Right forelimb (tissue), 1 donor: ENCODE data around the gene SMURF1.

Source experiments
- DNase-seq: peaks from one replicate; pipeline ENCODE4 v3.0.0-alpha.2; 2018

Gene SMURF1

DNA sequence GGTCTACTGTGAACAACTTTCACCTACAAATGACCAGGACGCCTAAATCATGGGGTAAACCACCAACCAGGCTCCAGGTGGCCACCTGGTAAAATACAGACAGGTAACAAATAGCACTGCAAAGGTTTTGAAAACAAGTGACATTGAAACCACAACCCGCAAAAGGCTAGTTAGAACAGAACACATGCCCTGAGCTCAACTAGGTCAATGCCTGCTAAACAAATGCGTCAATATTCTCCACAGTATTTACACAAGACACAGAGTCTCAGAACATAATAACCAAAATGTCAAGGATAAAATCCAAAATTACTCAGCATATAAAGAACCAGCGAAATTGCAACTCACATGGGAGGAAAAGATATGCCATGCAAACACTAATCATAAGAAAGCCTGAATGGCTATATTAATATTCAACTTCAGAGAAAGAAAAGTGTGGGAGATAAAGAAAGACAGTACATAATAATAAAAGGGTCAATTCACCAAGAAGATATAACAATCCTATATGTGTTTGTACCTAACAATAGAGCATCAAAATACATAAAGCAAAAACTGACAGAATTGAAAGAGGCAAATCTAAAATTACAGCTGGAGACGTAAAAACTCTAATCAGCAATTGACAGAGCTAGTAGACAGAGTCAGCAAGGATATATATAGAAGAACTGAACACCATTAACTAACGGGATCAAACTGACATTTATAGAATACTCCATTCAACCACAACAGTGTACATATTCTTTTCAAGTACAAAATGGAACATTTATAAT is 47.6 kb downstream of the SMURF1 start:
- DNase-seq, result no peak

DNA sequence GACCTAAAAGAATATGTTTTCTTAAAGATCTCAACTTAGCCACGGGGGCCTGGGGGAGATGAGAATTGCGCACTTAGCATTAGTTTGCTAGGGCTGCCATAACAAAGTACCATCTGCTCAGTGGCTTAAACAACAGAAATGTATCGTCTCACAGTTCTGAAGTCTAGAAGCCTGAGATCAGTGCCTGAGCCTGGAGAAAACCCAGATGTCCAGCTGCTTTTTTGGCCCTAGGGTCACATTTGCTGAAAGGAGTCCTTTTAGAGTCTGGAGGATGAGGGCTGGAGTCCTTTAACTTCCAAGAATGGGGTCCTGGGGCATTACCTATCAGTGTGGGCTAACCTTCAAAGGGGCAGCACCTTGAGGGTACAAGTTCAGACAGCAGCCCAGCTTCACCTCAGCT is 48.2 kb downstream of the SMURF1 start:
- no peak for DNase-seq

DNA sequence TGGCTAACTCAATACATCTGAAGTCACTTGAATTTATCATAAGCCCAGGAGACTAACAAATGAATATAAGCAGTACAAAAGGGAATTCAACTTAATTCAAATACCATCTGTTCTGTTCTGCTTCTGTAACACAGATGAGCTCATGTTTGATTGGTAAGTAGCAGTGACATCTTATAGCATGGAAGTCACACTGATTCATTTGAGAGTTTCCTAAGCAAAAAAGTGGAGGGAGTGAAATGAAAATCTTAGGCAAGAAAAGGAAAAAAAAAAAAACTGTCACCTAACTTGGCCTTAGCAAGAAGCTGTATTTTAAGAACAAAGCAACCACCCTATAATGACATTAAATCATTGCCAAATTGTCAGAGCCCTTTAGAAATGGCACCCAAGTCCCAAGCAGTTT is 49.5 kb downstream of the SMURF1 start:
- no peak for DNase-seq

DNA sequence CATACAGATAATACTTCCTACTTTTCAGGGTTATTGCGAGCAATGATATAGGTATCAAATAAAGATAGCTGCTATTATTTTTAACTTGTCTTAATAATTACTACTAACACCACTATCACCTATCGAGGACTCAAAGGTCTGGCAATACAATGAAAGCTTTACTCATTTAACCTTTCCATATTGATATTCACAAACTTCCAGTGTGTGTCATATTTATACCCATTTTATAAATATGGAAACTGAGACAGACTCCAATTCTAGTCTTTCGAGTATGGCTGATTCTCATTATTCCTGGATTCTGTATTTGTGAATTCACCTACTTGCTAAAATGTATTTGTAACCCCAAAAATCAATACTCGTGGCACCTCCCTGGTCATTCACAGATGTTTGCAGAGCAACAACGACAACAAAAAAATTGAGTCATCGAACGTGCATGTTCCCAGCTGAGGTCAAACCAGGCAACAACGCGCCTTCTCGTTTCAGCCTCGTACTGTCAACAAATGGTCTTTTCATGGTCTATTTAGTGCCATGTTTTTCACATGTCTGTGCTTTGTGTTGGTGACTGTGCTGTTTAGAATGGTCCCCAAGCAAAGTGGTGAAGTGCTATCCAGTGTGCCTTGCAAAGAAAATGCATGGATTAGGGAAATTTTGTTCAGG is 51.7 kb downstream of the SMURF1 start:
- no peak for DNase-seq

DNA sequence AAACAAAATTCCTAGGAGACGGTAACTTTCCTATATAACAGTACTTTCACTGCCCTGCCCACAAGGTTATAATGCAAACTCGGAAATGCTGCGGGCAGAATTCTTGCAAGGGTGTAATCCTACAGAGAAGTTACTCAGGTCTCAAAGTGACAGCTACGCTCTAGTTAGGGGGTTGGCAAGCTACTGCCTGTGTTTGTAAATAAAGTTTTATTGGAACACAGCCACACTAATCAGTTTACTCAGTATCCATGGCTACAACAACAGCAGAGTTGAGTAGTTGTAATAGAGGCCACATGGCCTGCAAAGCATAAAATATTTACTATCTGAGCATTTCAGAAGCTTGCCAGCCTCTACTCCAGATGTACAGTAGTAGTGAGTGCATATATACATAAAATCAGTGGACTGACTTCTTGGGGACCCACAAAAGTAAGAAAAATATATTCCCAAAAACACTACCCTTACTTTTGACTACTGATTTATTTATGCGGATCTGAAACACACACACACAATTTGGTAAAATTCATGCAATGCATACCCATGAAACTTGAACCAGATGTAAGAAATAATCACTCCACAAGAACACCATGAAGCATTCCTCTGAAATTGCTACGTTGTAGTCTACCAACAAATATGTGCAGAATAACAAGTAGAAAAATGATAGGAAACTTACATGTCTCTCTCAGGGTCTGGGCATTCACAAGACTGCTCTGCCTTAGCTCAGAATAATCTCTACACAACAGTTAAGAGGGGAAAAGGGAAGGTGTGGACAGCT is 53.0 kb downstream of the SMURF1 start:
- no peak for DNase-seq

DNA sequence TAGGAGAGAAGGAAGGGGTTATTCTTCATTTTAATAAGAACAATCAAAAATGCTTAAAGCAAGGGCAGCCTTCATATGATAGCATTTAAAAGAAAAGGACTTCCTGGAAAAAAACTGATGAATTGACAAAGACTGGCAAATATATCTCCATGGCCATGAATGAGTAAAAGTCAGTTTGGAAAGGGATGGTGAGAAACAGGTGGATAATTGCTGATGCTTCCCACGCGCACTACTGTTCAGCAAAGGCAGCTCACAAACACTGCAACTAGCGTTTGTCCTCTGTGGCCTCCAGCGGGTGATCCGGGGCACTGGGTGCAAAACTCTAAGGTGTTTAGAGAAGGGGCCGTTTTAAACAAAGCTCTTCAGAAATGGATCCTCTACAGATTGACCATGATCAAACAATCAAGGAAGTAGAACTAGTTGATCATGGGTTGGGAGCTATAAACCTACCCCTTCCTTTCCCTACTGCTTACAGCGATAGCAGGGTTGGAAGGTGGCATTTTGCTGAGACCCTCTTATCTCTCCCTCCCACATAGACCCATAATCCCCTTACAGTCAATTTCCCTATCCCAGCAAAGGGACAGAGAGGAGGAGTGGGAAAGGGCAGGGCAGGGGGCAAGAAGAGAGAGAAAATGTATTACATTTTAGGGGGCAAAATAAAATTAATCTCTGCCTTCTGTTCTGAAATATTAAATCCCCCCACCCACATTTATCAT is 53.8 kb downstream of the SMURF1 start:
- DNase-seq, result no peak

DNA sequence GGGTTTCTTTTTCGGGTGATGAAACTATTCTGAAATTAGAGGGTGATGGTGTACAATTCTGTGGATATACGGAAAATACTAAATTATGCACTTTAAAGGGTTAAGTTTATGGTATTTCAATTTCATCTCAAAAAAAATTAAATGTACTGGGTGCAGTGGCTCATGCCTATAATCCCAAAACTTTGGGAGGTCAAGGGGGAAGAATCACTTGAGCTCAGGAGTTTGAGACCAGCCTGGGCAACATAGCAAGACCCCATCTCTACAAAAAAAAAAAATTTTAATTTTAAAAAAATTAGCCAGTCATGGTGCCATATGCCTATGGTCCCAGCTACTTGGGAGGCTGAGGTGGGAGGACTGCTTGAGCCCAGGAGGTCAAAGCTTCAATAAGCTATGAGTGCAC is 57.0 kb downstream of the SMURF1 start:
- DNase-seq, result no peak

DNA sequence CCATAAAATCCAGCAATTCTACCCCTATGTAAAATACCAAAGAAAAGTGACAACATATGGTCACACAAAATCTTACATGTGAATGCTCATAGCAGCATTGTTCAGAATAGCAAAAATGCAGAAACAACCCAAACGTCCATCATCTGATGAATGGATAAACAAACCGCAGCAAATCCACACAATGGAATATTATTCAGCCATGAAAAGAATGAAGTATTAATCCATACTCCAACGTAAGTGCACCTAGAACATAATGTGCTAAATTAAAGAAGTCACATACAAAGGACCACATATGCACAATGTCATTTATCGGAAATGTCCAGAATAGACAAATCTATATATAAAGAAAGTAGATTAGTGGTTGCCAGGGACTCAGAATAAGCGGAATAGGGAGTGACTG is 57.4 kb downstream of the SMURF1 start:
- no peak for DNase-seq

DNA sequence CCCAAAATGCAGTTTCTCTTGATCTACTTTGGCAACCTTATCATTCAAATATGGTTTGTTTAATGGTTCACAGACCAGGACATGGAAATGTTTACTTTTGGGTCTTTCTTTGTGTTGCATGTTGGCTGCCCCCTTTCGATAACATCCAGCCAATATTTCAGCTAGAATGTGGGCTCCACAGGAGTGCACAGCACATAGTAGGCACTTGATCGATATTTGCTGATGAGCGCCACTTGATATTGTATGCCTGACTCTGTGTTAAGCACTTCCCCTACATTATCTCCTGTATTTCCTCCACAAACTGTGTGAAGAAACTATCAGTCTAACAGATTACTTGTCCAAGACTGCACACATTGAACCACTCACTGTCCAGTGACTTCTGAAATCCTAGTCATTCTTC is 60.2 kb downstream of the SMURF1 start:
- DNase-seq, result no peak

DNA sequence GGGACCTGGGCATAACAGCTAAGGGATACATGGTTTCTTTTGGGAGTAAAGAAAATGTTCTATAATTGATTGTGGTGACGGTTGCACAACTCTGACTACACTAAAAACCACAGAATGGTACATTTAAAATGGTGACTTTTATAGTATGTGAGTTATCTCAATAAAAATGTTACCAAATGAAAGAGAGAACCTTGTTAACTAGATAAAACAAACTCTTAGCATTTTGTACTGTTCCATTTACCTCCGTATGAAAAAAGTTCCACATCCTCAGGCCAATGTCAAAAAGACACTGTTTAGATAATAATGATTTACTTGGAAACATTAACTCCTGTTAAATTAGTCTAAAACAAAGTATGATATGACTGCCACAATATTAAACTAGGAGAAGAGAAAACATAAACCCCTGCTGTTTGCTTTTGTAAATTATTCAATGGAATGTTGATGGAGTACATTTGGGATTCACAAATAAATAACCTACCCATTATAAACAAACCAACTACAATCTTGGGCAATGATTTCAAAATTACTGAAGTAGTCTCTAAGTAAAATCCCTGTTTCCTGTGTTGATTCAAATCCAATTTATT is 60.7 kb downstream of the SMURF1 start:
- no peak for DNase-seq

DNA sequence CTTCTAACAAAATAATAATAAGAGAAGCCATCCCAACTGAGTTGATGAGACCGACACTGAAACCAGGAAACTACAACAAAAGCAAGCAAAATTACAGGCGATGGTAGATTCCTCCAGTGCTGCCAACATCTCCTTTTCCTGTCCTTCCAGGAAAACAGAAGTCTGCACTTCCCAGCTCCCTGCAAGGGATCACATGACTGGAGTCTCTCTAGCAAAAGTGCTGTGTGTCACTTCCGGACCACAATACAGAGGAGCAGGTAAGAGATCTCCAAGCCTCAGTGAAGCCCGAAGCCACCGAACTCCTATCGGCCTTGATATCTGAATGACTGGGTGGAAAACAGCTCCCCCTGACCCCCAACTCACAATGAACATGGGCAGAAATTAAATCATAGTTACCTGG is 63.2 kb downstream of the SMURF1 start:
- no peak for DNase-seq

DNA sequence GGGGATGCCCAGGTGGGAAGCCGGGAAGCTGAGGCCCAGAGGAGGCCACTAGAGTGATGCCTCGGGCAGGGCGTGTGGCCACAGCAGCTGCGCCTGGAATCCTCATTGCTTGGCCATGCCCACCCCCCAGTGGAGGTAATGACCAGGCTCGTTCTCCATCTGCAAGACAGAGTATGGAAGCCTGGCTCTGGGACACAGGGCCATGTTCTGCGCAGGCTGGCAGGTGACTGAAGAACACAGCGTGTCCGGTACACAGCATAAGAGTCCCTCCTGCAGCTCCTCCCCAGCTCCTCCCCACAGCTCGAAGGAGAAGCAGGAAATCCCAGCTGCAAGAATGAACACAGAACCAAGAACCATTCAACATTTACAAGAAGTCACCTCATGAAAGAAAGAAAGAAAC is 64.8 kb downstream of the SMURF1 start:
- no peak for DNase-seq

DNA sequence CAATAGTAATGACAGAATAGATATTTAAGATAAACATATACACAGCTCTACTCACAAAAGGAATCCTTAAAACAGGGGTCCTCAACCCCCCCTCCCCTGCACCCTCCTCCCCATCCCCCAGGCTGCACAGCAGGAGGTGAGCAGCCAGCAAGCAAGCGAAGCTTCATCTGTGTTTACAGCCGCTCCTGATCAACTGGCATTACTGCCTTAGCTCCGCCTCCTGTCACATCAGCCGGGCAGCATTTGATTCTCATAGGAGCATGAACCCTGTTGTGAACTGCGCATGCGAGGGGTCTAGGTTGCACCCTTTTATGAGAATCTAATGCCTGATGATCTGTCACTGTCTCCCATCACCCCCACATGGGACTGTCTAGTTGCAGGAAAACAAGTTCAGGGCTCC is 65.5 kb downstream of the SMURF1 start:
- no peak for DNase-seq

DNA sequence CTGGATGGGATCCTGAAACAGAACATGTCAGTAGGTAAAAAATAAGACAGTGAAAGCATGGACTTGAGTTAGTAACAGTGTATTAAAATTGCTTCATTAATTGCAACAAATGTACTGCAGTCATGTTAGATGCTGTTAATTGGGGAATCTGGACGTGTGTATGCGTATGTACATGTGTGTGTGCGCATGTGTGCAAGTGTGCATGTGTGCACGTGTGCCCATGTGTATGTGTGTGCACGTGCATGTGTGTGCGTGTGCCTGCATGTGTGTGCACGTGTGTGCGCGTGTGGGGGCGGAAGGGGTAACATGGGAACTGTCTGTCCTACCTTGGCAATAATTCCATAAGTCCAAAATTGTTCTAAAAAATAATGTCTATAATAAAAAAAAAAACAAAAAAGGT is 67.3 kb downstream of the SMURF1 start:
- DNase-seq, result no peak

DNA sequence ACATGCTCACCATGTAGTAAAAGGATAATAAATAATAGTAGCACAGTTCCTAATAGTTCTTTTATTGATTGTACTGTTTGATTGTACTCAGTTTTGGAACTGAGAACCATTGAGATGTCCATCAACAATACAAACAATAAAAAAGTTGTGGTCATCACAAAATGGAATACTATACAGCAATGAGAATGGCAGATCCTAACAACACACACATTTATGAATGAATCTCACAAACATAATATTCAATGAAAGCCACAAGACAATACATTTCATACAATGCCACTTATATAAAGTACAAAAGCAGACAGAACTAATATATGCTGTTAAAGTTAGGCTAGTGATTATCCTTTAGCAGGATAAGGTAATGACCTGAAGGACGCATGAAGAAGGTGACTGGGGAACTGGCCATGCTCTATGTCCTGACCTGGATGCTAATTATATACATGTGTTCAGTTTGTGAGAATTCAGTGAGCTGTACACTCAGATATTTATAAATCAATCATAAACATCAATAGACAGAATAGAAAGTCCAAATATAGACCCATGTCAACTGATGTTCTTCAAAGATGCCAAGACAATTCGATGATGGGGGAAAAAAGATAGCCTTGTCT is 70.0 kb downstream of the SMURF1 start:
- DNase-seq, result no peak

DNA sequence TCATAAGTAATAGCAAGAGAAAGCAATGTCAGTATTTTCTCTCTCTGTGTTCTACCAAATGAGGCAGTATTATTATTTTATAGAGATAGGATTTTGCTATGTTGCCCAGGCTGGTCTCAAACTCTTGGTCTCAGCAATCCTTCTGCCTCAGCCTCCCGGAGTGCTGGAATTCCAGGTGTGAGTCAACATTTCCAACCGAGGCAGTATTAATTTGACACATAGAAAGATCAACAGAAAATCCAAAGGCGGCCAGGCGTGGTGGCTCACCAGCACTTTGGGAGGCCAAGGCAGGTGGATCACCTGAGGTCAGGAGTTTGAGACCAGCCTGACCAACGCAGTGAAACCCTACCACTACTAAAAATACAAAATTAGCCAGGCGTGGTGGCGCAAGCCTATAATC is 71.8 kb downstream of the SMURF1 start:
- no peak for DNase-seq

DNA sequence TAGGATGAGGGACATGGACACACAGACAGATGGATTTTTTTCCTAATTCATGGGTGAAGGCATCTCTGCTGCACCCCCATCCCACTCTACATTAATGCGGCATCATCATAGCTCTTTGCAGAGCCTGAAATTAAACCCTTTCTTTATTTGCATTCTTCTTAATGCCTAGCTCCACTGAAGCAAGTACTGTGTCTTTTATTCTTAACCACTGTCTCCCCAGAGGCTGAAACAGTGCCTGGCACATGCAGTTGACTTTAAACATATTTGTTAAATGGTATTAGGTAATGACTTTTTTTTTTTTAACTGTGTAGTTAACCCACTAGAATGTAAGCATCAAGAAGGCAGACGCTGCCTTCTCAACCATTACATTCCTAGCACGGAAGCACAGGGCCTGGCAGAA is 73.5 kb downstream of the SMURF1 start:
- DNase-seq, result no peak

DNA sequence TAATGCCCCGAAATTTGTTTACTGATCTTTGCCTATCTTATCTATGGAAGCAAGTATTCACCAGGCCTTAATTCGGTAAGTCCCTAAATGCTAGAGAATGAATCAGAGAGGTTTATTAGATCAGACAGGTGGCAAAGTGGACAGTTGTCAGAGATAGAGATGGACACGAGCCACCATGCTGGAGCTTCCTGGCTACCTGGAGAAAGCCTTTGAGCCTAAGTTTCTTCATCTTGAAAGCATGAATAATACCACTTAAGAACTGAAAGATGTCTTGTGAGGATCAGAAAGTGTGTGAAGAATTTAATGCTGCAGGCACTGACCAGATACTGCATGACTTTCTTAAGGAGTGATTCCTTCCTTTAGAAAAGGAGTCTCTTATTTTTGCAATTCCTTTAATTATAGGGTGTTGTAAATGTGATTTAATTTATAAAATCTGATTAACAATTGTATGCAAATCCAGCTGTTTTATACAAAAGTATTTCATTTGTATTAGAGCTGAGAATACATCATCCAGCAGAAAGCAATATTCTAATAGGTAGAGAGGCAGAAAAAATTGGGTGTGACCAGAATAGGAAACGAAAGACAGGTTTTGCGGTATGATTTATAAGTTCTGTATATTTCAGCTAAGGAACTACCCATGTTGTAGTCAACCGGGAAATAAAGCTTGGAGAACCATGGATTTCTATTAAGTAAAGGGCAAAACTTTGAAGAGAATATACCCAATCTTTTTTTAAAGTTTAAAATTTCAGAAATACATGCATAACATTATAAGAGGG is 82.7 kb downstream of the SMURF1 start:
- no peak for DNase-seq

DNA sequence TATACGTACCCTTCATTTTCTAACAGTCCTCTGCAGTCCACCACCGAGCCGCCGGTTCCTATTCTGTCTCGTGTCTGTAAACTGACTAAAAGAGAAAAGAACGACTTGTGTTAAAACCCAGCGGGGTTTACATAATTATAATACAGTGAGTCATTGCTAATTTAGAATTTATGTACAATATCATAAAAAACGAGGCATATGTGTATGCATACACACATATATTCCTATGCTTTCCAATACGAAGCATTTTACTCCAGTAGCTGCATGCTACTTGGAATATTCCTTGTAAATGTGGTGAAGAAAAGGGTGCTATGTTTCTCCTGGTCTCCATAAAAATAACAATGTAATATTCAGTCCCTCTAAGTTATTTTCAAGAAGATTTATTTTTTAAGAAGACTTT is 89.1 kb downstream of the SMURF1 start:
- no peak for DNase-seq

DNA sequence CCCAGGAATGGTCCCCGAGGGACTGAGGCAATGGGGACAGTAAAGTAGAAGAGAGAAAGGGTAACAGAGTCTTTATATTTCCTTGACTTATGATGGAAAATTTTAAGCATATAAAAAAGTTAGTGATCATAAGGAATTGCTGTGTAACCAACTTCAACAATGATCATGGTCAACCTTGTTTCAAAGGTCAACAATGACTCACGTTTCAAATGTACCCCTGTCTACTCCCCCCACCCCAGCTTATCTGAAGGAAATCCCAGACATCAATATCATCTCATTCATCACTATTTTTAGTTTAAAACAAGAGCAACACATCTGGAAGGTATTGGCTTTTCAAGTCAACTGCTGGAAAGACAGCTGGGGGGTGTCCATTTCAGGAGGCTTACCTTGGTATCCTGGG is 92.9 kb downstream of the SMURF1 start:
- no peak for DNase-seq

DNA sequence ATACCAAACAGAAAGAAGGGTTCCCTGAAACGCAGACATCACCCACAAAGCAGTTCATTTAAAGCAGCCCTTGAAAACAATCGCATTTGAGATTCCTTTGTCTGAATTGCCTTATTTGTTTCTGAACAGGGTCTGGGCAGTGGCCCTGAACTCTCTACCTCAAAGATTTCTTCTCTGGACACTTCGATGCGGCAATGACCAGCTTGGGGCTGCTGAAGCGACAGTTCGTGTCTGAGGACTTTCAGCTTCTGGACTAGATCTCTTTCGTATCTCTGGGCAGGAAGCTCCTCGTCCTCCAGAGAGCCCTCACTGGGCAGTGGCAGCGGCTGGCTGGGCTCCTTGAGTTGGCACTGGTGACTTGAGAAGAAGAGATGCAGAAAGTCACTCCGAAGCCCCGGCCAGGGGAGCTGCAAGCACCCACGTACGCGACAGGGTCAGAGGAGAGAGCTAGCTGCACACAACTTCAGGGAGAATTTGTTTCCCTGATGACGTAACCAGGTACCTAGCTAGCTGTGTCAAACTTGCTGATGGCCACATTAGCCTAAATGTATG is 96.3 kb downstream of the SMURF1 start:
- DNase-seq, result no peak
